HG03060 (cell line): Measurements from ENCODE around the gene E2F3.

Experiments
- ATAC-seq: cut with Tn5 transposase; IDR thresholded peaks from one replicate; pipeline ENCODE4 v1.9.1; 2021; ENCODE audit warnings: low read depth, moderate number of reproducible peaks; ENCODE audit not compliant: unreplicated experiment

E2F3 gene

GRCh38 chr6:20401205-20402091 lies at the start of gene E2F3:
Gene E2F3, plus strand, starts transcription at chr6:20401879. Its CDS starts 354 bp downstream, at chr6:20402233.
- ATAC-seq = peak; percentile 89

GRCh38 chr6:20352346-20352745 lies 49.3 kb upstream of the E2F3 start:
- no peak for ATAC-seq

GRCh38 chr6:20353134-20353533 lies 48.5 kb upstream of the E2F3 start:
- ATAC-seq = no peak

- no peak for ATAC-seq
Measured at GRCh38 chr6:20354366-20354765, 47.3 kb upstream of the E2F3 start.

- ATAC-seq = no peak
Measured at GRCh38 chr6:20360471-20361119, 41.1 kb upstream of the E2F3 start.

- ATAC-seq = no peak
Measured at GRCh38 chr6:20362623-20363022, 39.1 kb upstream of the E2F3 start.

GRCh38 chr6:20364327-20364726 lies 37.4 kb upstream of the E2F3 start:
- ATAC-seq = no peak

- no peak for ATAC-seq
Measured at GRCh38 chr6:20365456-20365855, 36.2 kb upstream of the E2F3 start.

GRCh38 chr6:20366082-20366830 lies 35.4 kb upstream of the E2F3 start:
- ATAC-seq = no peak

- ATAC-seq = no peak
Measured at GRCh38 chr6:20367743-20368485, 33.8 kb upstream of the E2F3 start.

GRCh38 chr6:20370393-20370792 lies 31.3 kb upstream of the E2F3 start:
- ATAC-seq = no peak

GRCh38 chr6:20370801-20371200 lies 30.9 kb upstream of the E2F3 start:
- ATAC-seq = no peak

- no peak for ATAC-seq
Measured at GRCh38 chr6:20375436-20375835, 26.2 kb upstream of the E2F3 start.

GRCh38 chr6:20377623-20378265 lies 23.9 kb upstream of the E2F3 start:
- ATAC-seq = no peak

GRCh38 chr6:20379231-20379630 lies 22.4 kb upstream of the E2F3 start:
- ATAC-seq = no peak

GRCh38 chr6:20386218-20386617 lies 15.5 kb upstream of the E2F3 start:
- no peak for ATAC-seq

GRCh38 chr6:20389066-20389465 lies 12.6 kb upstream of the E2F3 start:
- ATAC-seq = no peak

- no peak for ATAC-seq
Measured at GRCh38 chr6:20393297-20393696, 8.4 kb upstream of the E2F3 start.

- no peak for ATAC-seq
Measured at GRCh38 chr6:20399518-20399917, 2.2 kb upstream of the E2F3 start.
